Fibroblast of the aortic adventitia (primary cell): ENCODE data around the gene FAF1. TPM values are rescaled to one million over a fixed set of nuclear protein-coding genes. Genes with fewer than 3 reads are reported as not detected.
A peak's percentile ranks its signal among the peaks of the same experiment; 100 is the strongest.

Experiments
- DNase-seq: peaks from one replicate; pipeline ENCODE4 v3.0.0-alpha.2; 2010; ENCODE audit warnings: low read depth
- H3K4me3 ChIP-seq: 2 replicates; pipeline ENCODE4 v1.5.1; 2011; ENCODE audit warnings: low read depth, mild to moderate bottlenecking, control low read depth, low read length, moderate library complexity
- CTCF ChIP-seq: IDR thresholded peaks from 2 replicates; pipeline ENCODE4 v1.5.1; 2011; ENCODE audit warnings: mild to moderate bottlenecking, low read length, control low read depth, inconsistent platforms; ENCODE audit not compliant: insufficient read depth
- total RNA-seq: library from RNA; depleted of rRNA; stranded (reverse); fragments of >200 nt; gene quantifications from 2 replicates; pipeline ENCODE4 v1.2.3, GENCODE V29; 2012; ENCODE audit warnings: low replicate concordance

Gene FAF1
- total RNA-seq, 1 donor = 93.8 TPM

- DNase-seq = peak; percentile 53
- TF ChIP-seq CTCF = peak; percentile 88
- H3K4me3 ChIP-seq = no peak overlapping the region
Measured at GRCh38 chr1:50704126-50704525, 255.9 kb downstream of the FAF1 start.

GRCh38 chr1:50703240-50703639, 256.8 kb downstream of the FAF1 start:
- no peak for DNase-seq
- H3K4me3 ChIP-seq = no peak overlapping the region
- no peak for TF ChIP-seq CTCF

GRCh38 chr1:50702395-50702794, 257.7 kb downstream of the FAF1 start:
- DNase-seq = no peak
- no peak overlapping the region for H3K4me3 ChIP-seq
- TF ChIP-seq CTCF = no peak

- DNase-seq = peak; percentile 16
- no peak overlapping the region for H3K4me3 ChIP-seq
- TF ChIP-seq CTCF = no peak
Measured at GRCh38 chr1:50701706-50702317, 258.3 kb downstream of the FAF1 start.

- no peak overlapping the region for H3K4me3 ChIP-seq
- DNase-seq = no peak
- no peak for TF ChIP-seq CTCF
Measured at GRCh38 chr1:50700621-50701020, 259.4 kb downstream of the FAF1 start.

- TF ChIP-seq CTCF = no peak
- H3K4me3 ChIP-seq = no peak overlapping the region
- DNase-seq = no peak
Measured at GRCh38 chr1:50700214-50700613, 259.9 kb downstream of the FAF1 start.

- H3K4me3 ChIP-seq = no peak overlapping the region
- no peak for DNase-seq
- TF ChIP-seq CTCF = no peak
Measured at GRCh38 chr1:50699795-50700194, 260.3 kb downstream of the FAF1 start.
